HepG2 (cell line): ENCODE results near the gene HTATSF1. TPM values are rescaled to one million over a fixed set of nuclear protein-coding genes. Genes with fewer than 3 reads are reported as not detected.

Experiments used
- microRNA counts: library from miRNA; unstranded; fragments of <30 nt; microRNA quantifications from one replicate; lab custom pipeline; 2015
- microRNA-seq: library from miRNA; unstranded; fragments of <30 nt; microRNA quantifications from one replicate; pipeline ENCODE4, GENCODE V29; 2020
- polyA plus RNA-seq, 8 experiments: library from polyadenylated mRNA; depleted of rRNA in 3 of 8; stranded (reverse) in 7 of 8; unstranded in 1 of 8; fragments of >200 nt; fragmentation: Illumina TruSeq in 4 of 8; extraction: Trizol in 4 of 8; gene quantifications; 2 replicates each; pipeline versions ENCODE4 v1.2.1 to v1.2.3, GENCODE V29; 2011 to 2016; ENCODE audit warnings: low read depth in 4 of 8, missing spikeins in 1 of 8, mixed read lengths in 1 of 8; ENCODE audit not compliant: insufficient read depth in 1 of 8
- small RNA-seq, 3 experiments: library from RNA; depleted of rRNA; stranded (forward); fragments of <200 nt; gene quantifications; one replicate each; pipeline ENCODE3, GENCODE V24; 2012; ENCODE audit warnings: low read depth in 2 of 3, low replicate concordance in 1 of 3; ENCODE audit not compliant: insufficient read length in 3 of 3, insufficient read depth in 2 of 3
- total RNA-seq, 5 experiments: library from RNA; depleted of rRNA; stranded (reverse); fragments of >200 nt; fragmentation: Illumina TruSeq; extraction: Trizol; gene quantifications; 2 replicates each; pipeline ENCODE4 v1.2.3, GENCODE V29; 2016; ENCODE audit warnings: low read depth in 1 of 5

HTATSF1 gene
- total and polyA plus RNA-seq, 2 of the 13 experiments (the other 11 are each of a cell fraction or from before 2014, with no cell fraction given), result 0.57 to 40.5 TPM

MicroRNA genes within 50 kb of the gene (microRNA counts, 767-probe panel; counts per million panel counts)
- microRNA hsa-miR-934 (lab: Ali Mortazavi, UCI), result not detected

Small RNAs within 50 kb of the gene (microRNA-seq; reads per million reads assigned to microRNA genes)
- not detected for gene MIR934

Small RNAs within 50 kb of the gene (small RNA-seq; reads per million reads assigned to genes)
- 0 reads per million in 3 experiments for gene MIR934

Other genes starting within 250 kb of the HTATSF1 start
- gene MAP7D3, start 246.2 kb upstream of the HTATSF1 start, total RNA-seq (2016; rRNA removed; fragmentation: Illumina TruSeq; extraction: Trizol), result not detected in 2 replicates
- not detected in 2 replicates for gene MAP7D3, start 246.2 kb upstream of the HTATSF1 start, polyA plus RNA-seq (2011; rRNA removed)
- not detected in 2 replicates for gene ADGRG4, start 196.6 kb upstream of the HTATSF1 start, total RNA-seq (2016; rRNA removed; fragmentation: Illumina TruSeq; extraction: Trizol)
- gene ADGRG4, start 196.6 kb upstream of the HTATSF1 start, polyA plus RNA-seq (2011; rRNA removed), result not detected in 2 replicates
- not detected in 2 replicates for gene BRS3, start 9.6 kb upstream of the HTATSF1 start, total RNA-seq (2016; rRNA removed; fragmentation: Illumina TruSeq; extraction: Trizol)
- gene BRS3, start 9.6 kb upstream of the HTATSF1 start, polyA plus RNA-seq (2011; rRNA removed), result not detected in 2 replicates
- not detected in 2 replicates for gene VGLL1, start 34.6 kb downstream of the HTATSF1 start, total RNA-seq (2016; rRNA removed; fragmentation: Illumina TruSeq; extraction: Trizol)
- not detected in 2 replicates for gene VGLL1, start 34.6 kb downstream of the HTATSF1 start, polyA plus RNA-seq (2011; rRNA removed)
- gene CD40LG, start 150.6 kb downstream of the HTATSF1 start, total RNA-seq (2016; rRNA removed; fragmentation: Illumina TruSeq; extraction: Trizol), result not detected in 2 replicates
- gene CD40LG, start 150.6 kb downstream of the HTATSF1 start, polyA plus RNA-seq (2011; rRNA removed), result not detected in 2 replicates